GM12864 (cell line): ENCODE measurements around the gene GNA12.

Experiments
- DNase-seq: peaks from one replicate; pipeline ENCODE4 v3.0.0-alpha.2; 2011; ENCODE audit warnings: low read depth
- H3K4me3 ChIP-seq: 2 replicates; pipeline ENCODE4 v1.5.1; 2011; ENCODE audit warnings: mild to moderate bottlenecking, low read depth, low read length, control low read depth
- TF ChIP-seq, protein P1 (sequence below): IDR thresholded peaks from 2 replicates; pipeline ENCODE4 v1.5.1; 2011; ENCODE audit warnings: low read depth, mild to moderate bottlenecking, moderate library complexity, low read length, control low read depth, inconsistent platforms; ENCODE audit errors: missing control alignments

GNA12 gene

DNA sequence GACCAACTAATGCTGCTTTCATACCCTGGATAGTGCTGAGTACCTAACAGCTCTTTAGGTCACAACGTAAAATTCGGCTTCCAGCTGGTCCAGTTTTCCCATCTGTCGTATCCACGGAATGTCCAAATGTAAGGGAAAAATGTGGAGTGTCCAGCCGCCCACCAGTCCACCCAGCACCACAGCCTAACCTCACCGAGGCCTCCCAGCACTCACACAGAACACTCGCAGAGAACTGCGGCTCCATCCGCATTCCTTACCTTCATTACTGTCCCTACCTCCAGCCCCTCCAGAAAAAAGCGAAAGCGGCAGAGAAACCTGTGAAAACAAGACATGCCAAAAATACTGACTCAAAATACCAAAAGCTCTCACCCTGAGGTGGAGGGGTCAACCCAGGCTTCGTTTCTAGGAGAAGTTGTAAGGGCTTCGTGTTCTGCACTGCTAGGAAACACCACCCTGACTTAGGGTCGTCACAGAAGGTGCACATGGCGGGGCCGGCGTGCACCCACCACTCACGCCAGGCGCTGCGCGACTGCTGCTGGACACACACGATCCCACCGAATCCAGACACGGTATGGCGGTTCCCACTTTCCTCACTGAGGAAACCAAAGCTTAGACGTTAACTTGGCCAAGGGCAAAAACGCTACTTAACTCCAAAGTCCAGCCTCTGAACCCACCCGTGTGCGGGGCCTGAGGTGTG lies 82.2 kb downstream of the GNA12 start:
- DNase-seq, result no peak
- TF ChIP-seq, protein P1, sequence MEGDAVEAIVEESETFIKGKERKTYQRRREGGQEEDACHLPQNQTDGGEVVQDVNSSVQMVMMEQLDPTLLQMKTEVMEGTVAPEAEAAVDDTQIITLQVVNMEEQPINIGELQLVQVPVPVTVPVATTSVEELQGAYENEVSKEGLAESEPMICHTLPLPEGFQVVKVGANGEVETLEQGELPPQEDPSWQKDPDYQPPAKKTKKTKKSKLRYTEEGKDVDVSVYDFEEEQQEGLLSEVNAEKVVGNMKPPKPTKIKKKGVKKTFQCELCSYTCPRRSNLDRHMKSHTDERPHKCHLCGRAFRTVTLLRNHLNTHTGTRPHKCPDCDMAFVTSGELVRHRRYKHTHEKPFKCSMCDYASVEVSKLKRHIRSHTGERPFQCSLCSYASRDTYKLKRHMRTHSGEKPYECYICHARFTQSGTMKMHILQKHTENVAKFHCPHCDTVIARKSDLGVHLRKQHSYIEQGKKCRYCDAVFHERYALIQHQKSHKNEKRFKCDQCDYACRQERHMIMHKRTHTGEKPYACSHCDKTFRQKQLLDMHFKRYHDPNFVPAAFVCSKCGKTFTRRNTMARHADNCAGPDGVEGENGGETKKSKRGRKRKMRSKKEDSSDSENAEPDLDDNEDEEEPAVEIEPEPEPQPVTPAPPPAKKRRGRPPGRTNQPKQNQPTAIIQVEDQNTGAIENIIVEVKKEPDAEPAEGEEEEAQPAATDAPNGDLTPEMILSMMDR, result no peak
- H3K4me3 ChIP-seq, result no peak overlapping the region

DNA sequence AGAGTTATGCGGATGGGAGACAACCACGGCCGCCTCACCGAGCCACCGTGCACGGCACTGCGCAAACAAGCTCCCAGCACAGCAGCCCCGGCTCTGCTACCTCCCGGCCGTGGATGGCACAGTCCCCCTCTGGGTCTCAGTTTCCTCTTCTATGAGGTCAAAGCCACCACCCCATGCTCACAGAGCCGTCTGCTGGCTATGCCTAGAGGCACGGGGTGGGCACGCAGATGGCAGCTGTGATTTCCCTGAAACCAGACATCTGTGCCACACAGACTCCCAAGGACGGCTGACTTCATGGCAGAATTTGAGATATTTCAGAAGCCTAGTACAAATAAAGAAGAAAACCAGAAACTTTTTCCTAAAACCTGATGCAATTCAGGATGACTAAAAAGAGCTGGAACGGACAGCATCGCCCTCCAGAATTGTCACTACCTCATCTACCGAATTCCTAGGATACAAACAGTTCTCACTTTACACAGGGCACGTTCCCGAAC lies 82.9 kb downstream of the GNA12 start:
- H3K4me3 ChIP-seq, result no peak overlapping the region
- DNase-seq, result no peak
- TF ChIP-seq, protein P1, result no peak

DNA sequence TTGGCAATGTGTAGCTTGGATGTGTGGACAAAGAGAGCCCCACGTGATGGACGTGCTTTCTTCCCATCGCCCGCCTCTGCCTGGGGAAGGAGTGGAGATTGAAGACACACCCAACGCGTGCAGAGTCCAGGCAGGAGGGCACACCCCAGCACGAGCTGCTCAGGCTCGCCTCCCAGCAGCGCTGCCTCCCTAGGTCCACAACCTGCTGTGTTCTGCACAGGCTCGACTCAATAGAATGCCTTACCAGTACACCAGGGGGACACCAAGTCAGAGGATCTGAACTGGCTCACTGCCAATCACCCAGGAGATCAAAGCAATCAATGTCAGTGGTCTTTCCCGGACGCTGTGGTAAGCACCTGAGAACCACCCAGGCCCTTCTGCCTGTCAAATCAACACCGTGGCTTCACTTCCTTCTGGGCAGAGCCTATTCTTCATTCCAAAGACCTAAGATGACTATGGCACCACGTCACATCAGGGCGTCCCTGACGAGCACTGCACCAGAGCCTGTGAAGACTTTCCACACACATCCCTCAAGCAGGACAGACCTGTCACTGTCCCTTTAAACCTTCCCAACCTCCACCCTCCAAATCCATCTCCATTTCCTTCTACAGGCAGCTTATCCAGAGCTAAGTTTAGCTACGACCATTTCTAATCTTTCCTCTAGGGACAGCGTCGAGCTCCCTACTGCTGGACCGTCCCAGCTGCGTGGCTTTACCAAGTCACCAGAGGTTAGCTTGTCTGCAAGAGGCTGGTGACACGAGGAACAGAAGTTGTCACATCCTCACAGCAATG lies 83.8 kb downstream of the GNA12 start:
- no peak for DNase-seq
- TF ChIP-seq, protein P1, result peak; percentile 40
- H3K4me3 ChIP-seq, result no peak overlapping the region

DNA sequence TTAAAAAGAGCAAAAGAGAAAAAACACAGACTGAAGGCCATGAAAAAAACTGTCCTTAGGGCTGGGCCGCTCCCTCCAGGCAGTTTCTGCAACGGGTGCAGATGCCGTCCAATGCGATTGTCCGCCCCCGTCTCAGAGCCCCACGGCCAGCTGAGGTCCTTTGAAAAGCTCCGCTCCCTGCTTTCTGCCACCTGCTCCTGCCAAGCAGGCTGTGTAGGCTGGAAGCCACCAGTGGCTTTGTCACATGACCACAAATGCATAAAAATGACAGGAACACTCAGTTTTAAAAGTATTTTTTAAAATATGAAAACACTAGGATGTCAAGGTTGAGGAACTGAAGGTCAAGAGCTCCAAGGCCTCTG lies 84.4 kb downstream of the GNA12 start:
- TF ChIP-seq, protein P1, result no peak
- no peak for DNase-seq
- no peak overlapping the region for H3K4me3 ChIP-seq

DNA sequence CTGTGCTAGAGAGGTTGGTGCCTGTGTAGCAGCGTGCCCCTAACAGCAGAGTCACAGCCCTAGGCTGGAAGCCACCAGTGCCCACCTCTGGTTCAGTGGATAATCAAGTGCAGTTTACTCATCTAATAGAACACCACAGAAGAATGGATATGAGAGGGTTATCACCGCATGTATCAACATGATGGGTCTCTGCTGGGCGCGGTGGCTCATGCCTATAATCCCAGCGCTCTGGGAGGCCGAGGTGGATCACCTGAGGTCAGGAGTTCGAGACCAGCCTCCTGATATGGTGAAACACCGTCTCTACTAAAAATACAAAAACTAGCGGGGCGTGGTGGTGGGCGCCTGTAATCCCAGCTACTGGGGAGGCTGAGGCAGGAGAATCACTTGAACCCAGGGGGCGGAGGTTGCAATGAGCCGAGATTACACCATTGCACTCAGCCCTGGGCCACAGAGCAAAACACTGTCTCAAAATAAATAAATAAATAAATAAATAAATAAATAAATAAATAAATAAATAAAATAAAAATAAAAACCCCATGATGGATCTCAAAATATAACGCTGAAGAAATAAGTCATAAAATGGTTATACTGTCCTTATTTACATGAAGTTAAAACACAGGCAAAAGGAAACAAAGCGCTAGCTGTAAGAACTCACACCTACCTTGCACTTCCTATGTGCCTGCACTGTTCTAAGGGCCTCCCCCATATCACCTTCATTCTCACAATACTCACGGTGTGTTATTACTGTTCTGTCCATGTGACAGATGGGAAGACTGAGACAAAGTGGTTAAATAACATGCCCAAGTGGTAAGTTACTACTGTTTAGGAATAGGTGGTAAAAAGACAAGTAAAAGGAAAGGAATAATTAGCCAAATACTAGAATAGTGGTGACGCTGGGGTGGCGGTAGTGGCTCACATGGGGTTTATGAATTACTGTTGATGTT lies 85.2 kb downstream of the GNA12 start:
- no peak for DNase-seq
- H3K4me3 ChIP-seq, result peak overlapping the region; percentile 26; the same call in 1 of the 2 replicates
- TF ChIP-seq, protein P1, result no peak

DNA sequence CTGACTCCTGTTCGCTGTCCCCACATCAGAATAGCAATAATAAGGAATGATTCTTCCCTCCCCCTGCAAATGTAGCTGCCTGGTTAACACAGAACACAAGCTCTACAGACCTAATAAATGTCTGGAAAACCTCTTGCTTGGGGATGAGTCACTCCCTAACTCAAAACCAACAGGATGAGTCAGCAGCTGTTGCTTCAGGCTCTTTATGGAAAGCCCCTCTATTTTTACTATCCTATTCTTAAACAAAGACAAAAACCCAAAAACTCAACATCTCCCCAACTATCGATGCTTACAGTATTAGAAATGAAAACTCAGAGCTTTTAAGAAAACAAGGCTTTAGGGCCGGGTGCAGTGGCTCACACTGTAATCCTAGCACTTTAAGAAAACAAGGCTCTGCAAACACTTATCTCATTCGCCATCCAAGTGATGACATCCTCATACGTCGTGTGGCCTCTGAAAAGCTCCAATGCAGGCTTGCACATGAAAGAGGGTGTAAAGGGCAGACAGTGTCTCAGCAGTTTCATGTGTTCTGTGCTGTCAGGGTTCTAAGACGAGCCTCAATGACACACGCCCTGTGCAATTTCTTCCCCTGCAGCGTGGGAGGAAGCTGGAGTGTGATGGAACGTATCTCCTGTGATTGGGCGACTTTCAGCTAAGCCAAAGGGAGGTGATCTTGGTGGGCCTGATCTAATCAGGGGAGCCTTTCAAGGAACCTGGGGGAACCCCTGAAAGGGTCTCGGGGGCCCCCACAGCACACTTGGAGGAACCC lies 86.0 kb downstream of the GNA12 start:
- DNase-seq, result peak; percentile 78
- H3K4me3 ChIP-seq, result peak overlapping the region; percentile 26; the same call in 1 of the 2 replicates
- TF ChIP-seq, protein P1, result no peak
